ENCODE results near the gene CLMP.

CLMP gene

GRCh38 chr11:123194337-123195187 is 486 bp downstream of the CLMP start:
- TF ChIP-seq JUND (IDR thresholded peaks at IDR 0.05; ENCODE audit: low read depth): no peak
- in situ Hi-C loops (cut with HindIII; ENCODE audit: low pct_unique_long_range_greater_than_20kb, low sequenced_read_pairs): no loop called here
- DNase-seq (ENCODE audit: low read depth in 1 of 2, low spot score in 1 of 2): peak; percentile 46 to 47

GRCh38 chr11:123193742-123194141 is 1.3 kb downstream of the CLMP start:
- in situ Hi-C loops (cut with HindIII; ENCODE audit: low pct_unique_long_range_greater_than_20kb, low sequenced_read_pairs): no loop called here
- no peak for DNase-seq (ENCODE audit: low read depth in 1 of 2, low spot score in 1 of 2)
- no peak for TF ChIP-seq JUND (IDR thresholded peaks at IDR 0.05; ENCODE audit: low read depth)

GRCh38 chr11:123191939-123192338 is 3.1 kb downstream of the CLMP start:
- in situ Hi-C loops (cut with HindIII; ENCODE audit: low pct_unique_long_range_greater_than_20kb, low sequenced_read_pairs): no loop called here
- TF ChIP-seq JUND (IDR thresholded peaks at IDR 0.05; ENCODE audit: low read depth): no peak
- DNase-seq (ENCODE audit: low read depth in 1 of 2, low spot score in 1 of 2): no peak

DNA sequence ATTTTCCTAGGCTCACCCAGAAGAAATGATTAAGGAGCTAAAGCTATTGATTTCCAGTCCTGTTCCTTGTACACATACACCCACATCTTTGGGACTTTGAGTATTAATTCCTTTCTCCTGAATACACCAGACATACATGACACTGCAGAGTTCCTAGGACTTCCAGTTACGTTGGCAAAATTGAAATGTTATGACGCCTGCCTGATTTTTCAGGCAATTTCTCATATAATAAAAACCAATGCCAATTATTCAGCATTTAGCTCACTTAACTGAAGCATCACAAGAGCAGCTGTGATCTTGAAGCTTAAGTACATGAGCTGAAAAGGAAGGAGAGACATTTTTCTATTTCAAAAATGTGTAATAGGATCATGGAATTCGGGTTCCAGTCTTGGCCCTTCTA is 4.5 kb downstream of the CLMP start:
- in situ Hi-C loops (cut with HindIII; ENCODE audit: low pct_unique_long_range_greater_than_20kb, low sequenced_read_pairs): no loop called here
- DNase-seq (ENCODE audit: low read depth in 1 of 2, low spot score in 1 of 2): no peak
- TF ChIP-seq JUND (IDR thresholded peaks at IDR 0.05; ENCODE audit: low read depth): no peak

- in situ Hi-C loops (cut with HindIII; ENCODE audit: low pct_unique_long_range_greater_than_20kb, low sequenced_read_pairs): no loop called here
- TF ChIP-seq JUND (IDR thresholded peaks at IDR 0.05; ENCODE audit: low read depth): no peak
- no peak for DNase-seq (ENCODE audit: low read depth in 1 of 2, low spot score in 1 of 2)
These were observed 6.4 kb downstream of the CLMP start for GRCh38 chr11:123188508-123189165.

DNA sequence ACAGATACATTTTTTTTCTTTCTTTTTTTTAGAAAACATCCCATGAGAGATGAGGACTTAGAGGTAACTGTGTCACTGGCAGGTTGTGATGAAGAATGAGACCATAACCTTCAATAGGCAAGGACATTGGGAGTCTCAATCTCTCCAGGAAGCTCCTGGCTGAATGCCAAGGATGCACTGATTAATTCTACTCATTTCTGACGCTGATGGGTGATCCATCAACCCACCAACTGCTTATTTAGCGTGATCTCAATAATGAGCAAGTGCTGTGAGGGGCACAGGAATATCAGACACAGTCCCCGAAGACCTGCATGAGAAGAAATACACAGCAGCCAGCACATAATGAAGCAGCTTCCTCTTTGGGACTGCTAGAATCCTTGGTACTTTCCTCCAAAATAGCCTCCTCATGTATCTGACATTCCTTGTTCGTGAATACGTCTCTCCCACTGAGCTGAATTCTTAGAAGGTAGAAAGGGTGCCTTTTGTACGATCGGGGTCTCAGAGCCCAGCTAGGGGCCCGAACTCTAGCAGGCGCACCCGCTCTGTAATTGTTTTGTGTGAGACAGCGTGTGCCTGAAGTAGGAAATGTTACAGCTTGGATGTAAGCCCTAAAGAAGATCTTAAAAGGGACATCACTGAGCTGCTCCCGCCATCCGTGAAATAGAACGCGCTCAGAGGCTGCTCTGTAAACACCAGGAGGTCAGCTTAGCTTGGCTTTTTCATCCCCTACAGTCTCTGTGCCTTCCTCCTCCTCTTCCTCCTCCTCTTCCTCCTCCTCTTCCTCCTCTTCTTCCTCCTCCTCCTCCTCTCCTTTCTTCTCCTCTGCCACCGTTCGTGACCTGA is 7.2 kb downstream of the CLMP start:
- no peak for TF ChIP-seq JUND (IDR thresholded peaks at IDR 0.05; ENCODE audit: low read depth)

GRCh38 chr11:123187248-123187647 is 7.8 kb downstream of the CLMP start:
- DNase-seq (ENCODE audit: low read depth in 1 of 2, low spot score in 1 of 2): no peak
- in situ Hi-C loops (cut with HindIII; ENCODE audit: low pct_unique_long_range_greater_than_20kb, low sequenced_read_pairs): no loop called here
- no peak for TF ChIP-seq JUND (IDR thresholded peaks at IDR 0.05; ENCODE audit: low read depth)

More for the DNA sequence above, 7.2 kb downstream of the CLMP start:
- in situ Hi-C loops (cut with HindIII; ENCODE audit: low pct_unique_long_range_greater_than_20kb, low sequenced_read_pairs): no loop called here
- DNase-seq (ENCODE audit: low read depth in 1 of 2, low spot score in 1 of 2): no peak

DNA sequence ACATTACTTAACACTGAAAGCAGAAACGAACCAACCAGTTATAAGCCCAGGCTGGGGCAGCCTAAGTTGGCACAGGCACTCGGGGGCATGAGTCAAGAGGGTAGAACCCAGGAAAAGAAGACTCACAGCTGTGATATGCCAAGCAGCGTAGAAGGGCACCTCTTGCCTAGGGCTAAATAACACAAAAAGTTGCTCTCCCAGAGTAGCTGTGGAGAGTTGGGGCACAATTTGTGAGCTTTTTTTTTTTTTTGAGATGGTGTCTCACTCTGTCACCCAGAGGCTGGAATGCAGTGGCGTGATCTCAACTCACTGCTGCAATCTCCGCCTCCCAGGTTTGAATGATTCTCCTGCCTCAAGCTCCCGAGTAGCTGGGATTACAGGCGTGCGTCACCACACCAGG is 8.8 kb downstream of the CLMP start:
- in situ Hi-C loops (cut with HindIII; ENCODE audit: low pct_unique_long_range_greater_than_20kb, low sequenced_read_pairs): no loop called here
- TF ChIP-seq JUND (IDR thresholded peaks at IDR 0.05; ENCODE audit: low read depth): no peak

GRCh38 chr11:123185326-123185725 is 9.7 kb downstream of the CLMP start:
- DNase-seq (ENCODE audit: low read depth in 1 of 2, low spot score in 1 of 2): no peak
- no peak for TF ChIP-seq JUND (IDR thresholded peaks at IDR 0.05; ENCODE audit: low read depth)
- in situ Hi-C loops (cut with HindIII; ENCODE audit: low pct_unique_long_range_greater_than_20kb, low sequenced_read_pairs): no loop called here

More for the DNA sequence above, 8.8 kb downstream of the CLMP start:
- DNase-seq (ENCODE audit: low read depth in 1 of 2, low spot score in 1 of 2): no peak

DNA sequence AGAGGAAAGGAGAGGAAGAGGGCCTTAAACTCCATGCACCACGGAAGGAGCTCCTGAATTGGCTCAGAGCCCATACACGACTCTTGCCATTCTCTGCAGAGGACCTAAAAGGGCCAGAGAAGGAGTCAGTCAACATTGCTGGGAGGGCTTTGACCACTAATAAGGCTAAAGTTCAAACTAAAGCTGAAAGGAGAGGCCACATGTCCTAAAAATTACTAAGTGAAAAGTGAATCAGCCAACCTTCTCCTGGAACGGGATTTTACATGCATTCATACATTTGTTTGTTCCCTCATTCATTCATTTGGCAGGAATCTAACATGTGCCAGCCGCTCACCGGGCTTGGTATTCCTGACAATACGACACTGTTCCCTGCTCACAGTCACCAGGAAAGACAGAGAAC is 10.5 kb downstream of the CLMP start:
- DNase-seq (ENCODE audit: low read depth in 1 of 2, low spot score in 1 of 2): no peak
- in situ Hi-C loops (cut with HindIII; ENCODE audit: low pct_unique_long_range_greater_than_20kb, low sequenced_read_pairs): no loop called here
- TF ChIP-seq JUND (IDR thresholded peaks at IDR 0.05; ENCODE audit: low read depth): no peak

DNA sequence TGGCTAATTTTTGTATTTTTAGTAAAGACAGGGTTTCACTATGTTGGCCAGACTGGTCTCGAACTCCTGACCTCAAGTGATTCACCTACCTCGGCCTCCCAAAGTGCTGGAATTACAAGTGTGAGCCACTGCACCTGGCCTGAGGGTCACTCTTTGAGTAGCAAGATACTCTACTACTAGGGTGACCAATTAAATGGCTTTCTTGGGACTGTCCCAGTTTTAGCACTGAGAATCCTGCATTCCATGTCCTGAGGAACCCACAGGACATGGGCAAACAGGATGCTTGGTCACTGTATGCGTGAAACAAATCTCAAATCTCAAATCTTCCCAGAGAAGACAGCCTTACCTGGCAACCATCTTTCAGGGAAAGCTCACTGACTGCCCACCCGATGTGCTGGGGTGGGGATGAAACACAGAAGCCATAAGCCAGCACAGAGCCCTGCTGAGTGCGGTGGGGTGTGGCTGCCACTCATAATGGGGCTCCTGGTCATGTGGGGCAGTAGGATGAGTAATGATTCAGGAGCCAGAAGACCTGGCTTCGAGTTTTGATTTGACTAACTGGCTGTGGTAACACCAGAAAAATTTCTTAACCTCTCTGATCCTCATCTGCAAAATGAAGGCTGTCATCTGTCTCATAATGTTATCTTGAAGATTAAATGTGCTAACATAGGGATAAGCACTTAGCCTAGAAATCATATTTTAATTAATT is 11.5 kb downstream of the CLMP start:
- no peak for TF ChIP-seq JUND (IDR thresholded peaks at IDR 0.05; ENCODE audit: low read depth)
- in situ Hi-C loops (cut with HindIII; ENCODE audit: low pct_unique_long_range_greater_than_20kb, low sequenced_read_pairs): no loop called here
- DNase-seq (ENCODE audit: low read depth in 1 of 2, low spot score in 1 of 2): no peak

All from T47D (cell line).